GM19239 (cell line): ENCODE results near the gene TOE1.
A peak's percentile ranks its signal among the peaks of the same experiment; 100 is the strongest.

ENCODE experiments used
- DNase-seq: peaks from one replicate; pipeline ENCODE4 v3.0.0; 2011; ENCODE audit warnings: low spot score; ENCODE audit not compliant: insufficient read length
- FAIRE-seq: peaks from 2 replicates; lab custom pipeline; 2011; peaks lifted over from hg19 to GRCh38; lab: Jason Lieb, UNC

The TOE1 gene

GRCh38 chr1:45325851-45326506 is 14.0 kb upstream of the TOE1 start:
- no peak for FAIRE-seq
- DNase-seq = no peak

- FAIRE-seq = peak; percentile 72
These were observed 13.0 kb upstream of the TOE1 start, which contains the start of gene HPDL for GRCh38 chr1:45326627-45327623. HPDL (plus strand) TSS chr1:45326895; CDS start chr1:45327149, 254 bp downstream.

GRCh38 chr1:45327644-45328515 is 12.1 kb upstream of the TOE1 start:
- DNase-seq = no peak
- peak; percentile 31 for FAIRE-seq

More at GRCh38 chr1:45326627-45327623, 13.0 kb upstream of the TOE1 start, which contains the start of gene HPDL:
- peak; percentile 75 for DNase-seq

GRCh38 chr1:45328680-45329079 is 11.3 kb upstream of the TOE1 start:
- DNase-seq (no peak), FAIRE-seq (no peak)

- DNase-seq (no peak), FAIRE-seq (no peak)
These were observed 10.5 kb upstream of the TOE1 start for GRCh38 chr1:45329445-45329844.

- DNase-seq = no peak
- FAIRE-seq = no peak
These were observed 8.3 kb upstream of the TOE1 start for GRCh38 chr1:45331436-45332345.

GRCh38 chr1:45332346-45332720 is 7.6 kb upstream of the TOE1 start:
- no peak for DNase-seq
- no peak for FAIRE-seq

GRCh38 chr1:45334308-45335245 is 5.4 kb upstream of the TOE1 start:
- FAIRE-seq (no peak), DNase-seq (no peak)

GRCh38 chr1:45335855-45336324 is 4.1 kb upstream of the TOE1 start:
- FAIRE-seq = no peak
- DNase-seq = no peak

GRCh38 chr1:45337630-45338325 is 2.2 kb upstream of the TOE1 start:
- no peak for FAIRE-seq

GRCh38 chr1:45340816-45341466 is 971 bp downstream of the TOE1 start:
- DNase-seq = no peak
- no peak for FAIRE-seq

More at GRCh38 chr1:45337630-45338325, 2.2 kb upstream of the TOE1 start:
- no peak for DNase-seq

- no peak for FAIRE-seq
These were observed 4.5 kb downstream of the TOE1 start for GRCh38 chr1:45344499-45344898.

GRCh38 chr1:45345014-45345413 is 5.0 kb downstream of the TOE1 start:
- DNase-seq = no peak
- no peak for FAIRE-seq

More at GRCh38 chr1:45344499-45344898, 4.5 kb downstream of the TOE1 start:
- no peak for DNase-seq

GRCh38 chr1:45346473-45346872 is 6.5 kb downstream of the TOE1 start:
- DNase-seq = no peak
- no peak for FAIRE-seq

- no peak for FAIRE-seq
- DNase-seq = no peak
These were observed 8.1 kb downstream of the TOE1 start for GRCh38 chr1:45348020-45348419.

- DNase-seq = no peak
- no peak for FAIRE-seq
These were observed 8.6 kb downstream of the TOE1 start for GRCh38 chr1:45348609-45348965.
